ENCODE data around the gene KBTBD12. TPM values are rescaled to one million over a fixed set of nuclear protein-coding genes. Genes with fewer than 3 reads are reported as not detected.
A peak's percentile ranks its signal among the peaks of the same experiment; 100 is the strongest.
"Not testable (repeated sequence)": the region's sequence is repeated elsewhere in the genome, so short reads cannot be mapped to it uniquely, and the experiment has no call there.

The KBTBD12 gene, protein sequence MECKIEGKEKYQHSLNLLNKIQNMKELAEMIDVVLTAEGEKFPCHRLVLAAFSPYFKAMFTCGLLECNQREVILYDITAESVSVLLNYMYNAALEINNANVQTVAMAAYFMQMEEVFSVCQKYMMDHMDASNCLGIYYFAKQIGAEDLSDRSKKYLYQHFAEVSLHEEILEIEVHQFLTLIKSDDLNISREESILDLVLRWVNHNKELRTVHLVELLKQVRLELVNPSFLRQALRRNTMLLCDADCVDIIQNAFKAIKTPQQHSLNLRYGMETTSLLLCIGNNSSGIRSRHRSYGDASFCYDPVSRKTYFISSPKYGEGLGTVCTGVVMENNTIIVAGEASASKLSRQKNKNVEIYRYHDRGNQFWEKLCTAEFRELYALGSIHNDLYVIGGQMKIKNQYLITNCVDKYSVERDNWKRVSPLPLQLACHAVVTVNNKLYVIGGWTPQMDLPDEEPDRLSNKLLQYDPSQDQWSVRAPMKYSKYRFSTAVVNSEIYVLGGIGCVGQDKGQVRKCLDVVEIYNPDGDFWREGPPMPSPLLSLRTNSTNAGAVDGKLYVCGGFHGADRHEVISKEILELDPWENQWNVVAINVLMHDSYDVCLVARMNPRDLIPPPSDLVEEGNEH
- total RNA-seq: under 0.01 TPM in 2 replicates

- no peak for DNase-seq (ENCODE audit: low read depth)
- H3K27me3 ChIP-seq (ENCODE audit: control insufficient read depth, insufficient read depth, low read length): peaks cover 10% of the 10 kb centered on the region
Observed at GRCh38 chr3:127915115-127915936, at the start of gene KBTBD12. Gene KBTBD12 (plus strand): TSS chr3:127915232. CDS start chr3:127923062, 7,830 bp downstream.

GRCh38 chr3:127865941-127866340 is 49.1 kb upstream of the KBTBD12 start:
- no peaks in the 10 kb centered on the region for H3K27me3 ChIP-seq (ENCODE audit: control insufficient read depth, insufficient read depth, low read length)
- no peak overlapping the region for H3K4me3 ChIP-seq (ENCODE audit: low read depth, low read length)
- TF ChIP-seq, protein P1, sequence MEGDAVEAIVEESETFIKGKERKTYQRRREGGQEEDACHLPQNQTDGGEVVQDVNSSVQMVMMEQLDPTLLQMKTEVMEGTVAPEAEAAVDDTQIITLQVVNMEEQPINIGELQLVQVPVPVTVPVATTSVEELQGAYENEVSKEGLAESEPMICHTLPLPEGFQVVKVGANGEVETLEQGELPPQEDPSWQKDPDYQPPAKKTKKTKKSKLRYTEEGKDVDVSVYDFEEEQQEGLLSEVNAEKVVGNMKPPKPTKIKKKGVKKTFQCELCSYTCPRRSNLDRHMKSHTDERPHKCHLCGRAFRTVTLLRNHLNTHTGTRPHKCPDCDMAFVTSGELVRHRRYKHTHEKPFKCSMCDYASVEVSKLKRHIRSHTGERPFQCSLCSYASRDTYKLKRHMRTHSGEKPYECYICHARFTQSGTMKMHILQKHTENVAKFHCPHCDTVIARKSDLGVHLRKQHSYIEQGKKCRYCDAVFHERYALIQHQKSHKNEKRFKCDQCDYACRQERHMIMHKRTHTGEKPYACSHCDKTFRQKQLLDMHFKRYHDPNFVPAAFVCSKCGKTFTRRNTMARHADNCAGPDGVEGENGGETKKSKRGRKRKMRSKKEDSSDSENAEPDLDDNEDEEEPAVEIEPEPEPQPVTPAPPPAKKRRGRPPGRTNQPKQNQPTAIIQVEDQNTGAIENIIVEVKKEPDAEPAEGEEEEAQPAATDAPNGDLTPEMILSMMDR (IDR thresholded peaks at IDR 0.05; ENCODE audit: insufficient read depth, low read length, severe bottlenecking): no peak
- peak; percentile 40 for DNase-seq (ENCODE audit: low read depth)
- no peak for FAIRE-seq
- H3K36me3 ChIP-seq (ENCODE audit: control insufficient read depth, insufficient read depth, low read length): no peaks in the 10 kb centered on the region

More at GRCh38 chr3:127915115-127915936, at the start of gene KBTBD12:
- TF ChIP-seq, protein P1 (IDR thresholded peaks at IDR 0.05; ENCODE audit: insufficient read depth, low read length, severe bottlenecking): no peak
- FAIRE-seq: no peak
- Histone ChIP-seq H3K4me3 (ENCODE audit: low read depth, low read length) (peak within 1 kb of the TSS; percentile 7), H3K36me3 (ENCODE audit: control insufficient read depth, insufficient read depth, low read length) (no peaks in the 10 kb centered on the region)

- TF ChIP-seq, protein P1 (IDR thresholded peaks at IDR 0.05; ENCODE audit: insufficient read depth, low read length, severe bottlenecking): no peak
- no peaks in the 10 kb centered on the region for H3K27me3 ChIP-seq (ENCODE audit: control insufficient read depth, insufficient read depth, low read length)
- FAIRE-seq (no peak), DNase-seq (ENCODE audit: low read depth) (no peak)
- no peak overlapping the region for H3K4me3 ChIP-seq (ENCODE audit: low read depth, low read length)
- H3K36me3 ChIP-seq (ENCODE audit: control insufficient read depth, insufficient read depth, low read length): no peaks in the 10 kb centered on the region
Observed at GRCh38 chr3:127867412-127867811, 47.6 kb upstream of the KBTBD12 start.

DNA sequence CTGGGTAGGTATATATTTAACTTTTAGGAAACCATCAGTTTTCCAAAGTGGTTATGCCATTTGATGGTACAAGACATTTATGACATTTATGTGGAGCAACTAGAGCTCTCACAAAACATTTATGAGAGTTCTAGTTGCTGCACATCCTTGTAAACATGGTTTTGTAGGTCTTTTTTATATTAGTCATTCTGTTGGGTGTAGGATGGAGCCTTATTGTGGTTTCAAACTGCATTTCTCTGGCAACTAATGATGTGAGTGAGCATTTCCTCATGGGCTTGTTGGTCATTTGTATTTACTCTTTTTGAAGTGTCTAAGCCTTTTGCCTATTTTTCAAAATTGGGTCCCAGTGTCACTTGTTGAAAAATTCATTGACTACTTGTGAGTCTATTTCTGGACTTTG is 47.0 kb upstream of the KBTBD12 start:
- Histone ChIP-seq H3K4me3 (ENCODE audit: low read depth, low read length) (no peak overlapping the region), H3K36me3 (ENCODE audit: control insufficient read depth, insufficient read depth, low read length) (no peaks in the 10 kb centered on the region), H3K27me3 (ENCODE audit: control insufficient read depth, insufficient read depth, low read length) (no peaks in the 10 kb centered on the region)
- FAIRE-seq (no peak), DNase-seq (ENCODE audit: low read depth) (peak; percentile 27)
- TF ChIP-seq, protein P1 (IDR thresholded peaks at IDR 0.05; ENCODE audit: insufficient read depth, low read length, severe bottlenecking): no peak

DNA sequence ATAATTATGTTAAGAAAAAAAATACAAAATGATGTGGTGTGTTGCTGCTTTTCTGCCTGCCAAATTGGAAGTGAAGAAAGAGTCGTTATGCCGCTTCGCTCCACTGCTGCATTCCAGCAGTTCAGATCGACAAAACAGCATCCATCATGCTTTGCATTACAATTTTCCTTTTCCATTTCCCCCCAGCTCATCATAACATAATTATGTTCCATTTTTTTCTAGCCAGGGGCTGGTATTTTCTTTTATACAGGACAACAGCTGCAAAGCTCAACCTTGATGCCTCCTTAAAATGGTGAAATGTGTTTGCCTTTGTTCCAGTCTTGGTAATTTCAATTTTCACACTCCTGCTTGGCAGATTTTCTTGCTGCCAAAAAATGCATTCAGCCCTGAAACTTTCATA is 44.9 kb upstream of the KBTBD12 start:
- TF ChIP-seq, protein P1 (IDR thresholded peaks at IDR 0.05; ENCODE audit: insufficient read depth, low read length, severe bottlenecking): no peak
- Histone ChIP-seq H3K36me3 (ENCODE audit: control insufficient read depth, insufficient read depth, low read length) (no peaks in the 10 kb centered on the region), H3K4me3 (ENCODE audit: low read depth, low read length) (no peak overlapping the region), H3K27me3 (ENCODE audit: control insufficient read depth, insufficient read depth, low read length) (no peaks in the 10 kb centered on the region)
- DNase-seq (ENCODE audit: low read depth): no peak
- FAIRE-seq: no peak

- DNase-seq (ENCODE audit: low read depth): peak; percentile 62
- H3K27me3 ChIP-seq (ENCODE audit: control insufficient read depth, insufficient read depth, low read length); H3K4me3 ChIP-seq (ENCODE audit: low read depth, low read length); H3K36me3 ChIP-seq (ENCODE audit: control insufficient read depth, insufficient read depth, low read length); FAIRE-seq: not testable (repeated sequence)
Observed at GRCh38 chr3:127874097-127874496, 40.9 kb upstream of the KBTBD12 start.

Measured in bronchial epithelial cell (primary cell).